Nephron (organoid): ENCODE results near the gene FSTL4.

Experiments
- H3K27ac Mint-ChIP-seq, 3 experiments: 2 replicates each; pipeline ENCODE4 v1.8.0; 2020; ENCODE audit warnings: mixed read lengths in 3 of 3, mild to moderate bottlenecking in 2 of 3, moderate library complexity in 1 of 3
- H3K27me3 Mint-ChIP-seq: 2 replicates; pipeline ENCODE4 v1.8.0; 2021; ENCODE audit warnings: low read depth, mild to moderate bottlenecking, moderate library complexity, mixed read lengths
- H3K36me3 Mint-ChIP-seq: 2 replicates; pipeline ENCODE4 v1.8.0; 2020; ENCODE audit warnings: low read depth, mixed read lengths
- H3K4me1 Mint-ChIP-seq: 2 replicates; pipeline ENCODE4 v1.8.0; 2020; ENCODE audit warnings: mixed read lengths
- H3K4me3 Mint-ChIP-seq, 3 experiments: 2 replicates each; pipeline ENCODE4 v1.8.0; 2020; ENCODE audit warnings: mild to moderate bottlenecking in 3 of 3, mixed read lengths in 3 of 3, moderate library complexity in 2 of 3
- H3K9me3 Mint-ChIP-seq: 2 replicates; pipeline ENCODE4 v1.8.0; 2020; ENCODE audit warnings: mixed read lengths
- CTCF ChIP-seq, 3 experiments: fragments of 200-600 bp; sonication (generic); IDR thresholded peaks; one replicate each; pipeline ENCODE4 v1.5.0; 2021; ENCODE audit warnings: antibody characterized with exemption in 3 of 3; ENCODE audit not compliant: unreplicated experiment in 3 of 3

Gene FSTL4

GRCh38 chr5:133359861-133360260, 252.5 kb downstream of the FSTL4 start:
- TF ChIP-seq CTCF (IDR thresholded peaks at IDR 0.05; ENCODE audit: unreplicated experiment in 3 of 3), result no peak
- Mint-ChIP-seq H3K9me3 (no peaks in the 10 kb centered on the region), H3K36me3 (no peaks in the 10 kb centered on the region), H3K27ac (peak overlapping the region in 2 of 3 experiments; percentile 59 to 84), H3K27me3 (peaks cover 26% of the 10 kb centered on the region), H3K4me3 (no peak overlapping the region), H3K4me1 (peaks cover 47% of the 10 kb centered on the region)

GRCh38 chr5:133358271-133358670, 254.1 kb downstream of the FSTL4 start:
- Mint-ChIP-seq H3K36me3 (no peaks in the 10 kb centered on the region), H3K4me1 (peaks cover 43% of the 10 kb centered on the region), H3K9me3 (no peaks in the 10 kb centered on the region), H3K4me3 (no peak overlapping the region), H3K27me3 (peaks cover 19% of the 10 kb centered on the region), H3K27ac (no peak overlapping the region)
- no peak for TF ChIP-seq CTCF (IDR thresholded peaks at IDR 0.05; ENCODE audit: unreplicated experiment in 3 of 3)

- H3K27ac Mint-ChIP-seq, result no peak overlapping the region
- H3K9me3 Mint-ChIP-seq, result peaks cover 3% of the 10 kb centered on the region
- H3K27me3 Mint-ChIP-seq, result peaks cover 17% of the 10 kb centered on the region
- no peak overlapping the region for H3K4me3 Mint-ChIP-seq
- TF ChIP-seq CTCF (IDR thresholded peaks at IDR 0.05; ENCODE audit: unreplicated experiment in 3 of 3), result no peak
- H3K36me3 Mint-ChIP-seq, result no peaks in the 10 kb centered on the region
- H3K4me1 Mint-ChIP-seq, result peaks cover 39% of the 10 kb centered on the region
Measured at GRCh38 chr5:133357758-133358157, 254.6 kb downstream of the FSTL4 start.

- H3K4me3 Mint-ChIP-seq, result no peak overlapping the region
Measured at GRCh38 chr5:133356984-133357421, 255.3 kb downstream of the FSTL4 start.

GRCh38 chr5:133356396-133356983, 255.9 kb downstream of the FSTL4 start:
- H3K4me3 Mint-ChIP-seq, result no peak overlapping the region
- H3K36me3 Mint-ChIP-seq, result no peaks in the 10 kb centered on the region
- H3K27ac Mint-ChIP-seq, result no peak overlapping the region
- H3K4me1 Mint-ChIP-seq, result peaks cover 37% of the 10 kb centered on the region
- H3K27me3 Mint-ChIP-seq, result peaks cover 14% of the 10 kb centered on the region
- TF ChIP-seq CTCF (IDR thresholded peaks at IDR 0.05; ENCODE audit: unreplicated experiment in 3 of 3), result no peak
- H3K9me3 Mint-ChIP-seq, result peaks cover 3% of the 10 kb centered on the region

More at GRCh38 chr5:133356984-133357421, 255.3 kb downstream of the FSTL4 start:
- Mint-ChIP-seq H3K27me3 (peaks cover 14% of the 10 kb centered on the region), H3K4me1 (peaks cover 38% of the 10 kb centered on the region), H3K9me3 (peaks cover 3% of the 10 kb centered on the region), H3K36me3 (no peaks in the 10 kb centered on the region), H3K27ac (peak overlapping the region in 1 of 3 experiments; percentile 7)
- no peak for TF ChIP-seq CTCF (IDR thresholded peaks at IDR 0.05; ENCODE audit: unreplicated experiment in 3 of 3)
